Esophagus squamous epithelium (tissue), 5 donors: ENCODE results near the gene ABR. TPM values are rescaled to one million over a fixed set of nuclear protein-coding genes. Genes with fewer than 3 reads are reported as not detected.

ENCODE experiments used
- DNase-seq: peaks from one replicate; lab custom pipeline; 2025; lab: John Stamatoyannopoulos, UW
- H3K27ac ChIP-seq, 4 donors: fragments of 200-600 bp; sonication (generic); one replicate each; pipeline ENCODE4 v1.5.1; 2016 to 2019; ENCODE audit warnings: mild to moderate bottlenecking in 1 of 4
- H3K27me3 ChIP-seq, 4 donors: fragments of 200-600 bp; sonication (generic); 1 replicate in 3 of 4; 2 replicates in 1 of 4; pipeline versions ENCODE4 v1.5.1 to v1.6.0; 2017 to 2021; ENCODE audit warnings: antibody characterized with exemption in 1 of 4
- H3K36me3 ChIP-seq, 3 donors: fragments of 200-600 bp; sonication (generic); one replicate each; pipeline ENCODE4 v1.5.1; 2016 to 2019
- H3K4me1 ChIP-seq, 3 donors: fragments of 200-600 bp; sonication (generic); one replicate each; pipeline ENCODE4 v1.5.1; 2017 to 2019
- H3K4me3 ChIP-seq, 4 donors: fragments of 200-600 bp; sonication (generic); 1 replicate in 3 of 4; 2 replicates in 1 of 4; pipeline ENCODE4 v1.5.1; 2016 to 2019; ENCODE audit warnings: mild to moderate bottlenecking in 2 of 4, moderate library complexity in 1 of 4
- H3K9me3 ChIP-seq, 3 donors: fragments of 200-600 bp; sonication (generic); one replicate each; pipeline ENCODE4 v1.5.1; 2016 to 2019
- POLR2A ChIP-seq, 4 donors: fragments of 450-650 bp; IDR thresholded peaks; one replicate each; pipeline ENCODE4 v1.6.1; 2017; ENCODE audit warnings: antibody characterized with exemption in 4 of 4, mild to moderate bottlenecking in 4 of 4, moderate library complexity in 3 of 4
- WGBS, 2 donors: methylation state at CpG; one replicate each; pipeline ENCODE4 v1.1.5; 2018; 5-methylcytosine and 5-hydroxymethylcytosine counted together
- intact Hi-C: fragments of 100-400 bp; cut with DNase I; formaldehyde crosslinking; loops from one replicate; pipeline ENCODE4 v1.15.0; 2022
- total RNA-seq, 4 donors: library from RNA; depleted of rRNA; stranded (reverse); fragments of >200 nt; gene quantifications; one replicate each; pipeline ENCODE4 v1.1.0, GENCODE V29; 2016
- TF ChIP-seq, protein P1 (sequence below), 6 experiments: fragments of 450-650 bp in 4 of 6; fragments of 200-600 bp in 2 of 6; sonication (generic) in 2 of 6; IDR thresholded peaks; one replicate each; pipeline ENCODE4 v1.5.1; 2016 to 2019; ENCODE audit warnings: antibody characterized with exemption in 6 of 6, mild to moderate bottlenecking in 4 of 6, moderate library complexity in 4 of 6
- donor health status: DM: yes; HTN: yes; CAD: no.

Gene ABR
- total RNA-seq, 4 donors from 2014 or later = 62.1 to 248 (median 75.5) TPM

DNA sequence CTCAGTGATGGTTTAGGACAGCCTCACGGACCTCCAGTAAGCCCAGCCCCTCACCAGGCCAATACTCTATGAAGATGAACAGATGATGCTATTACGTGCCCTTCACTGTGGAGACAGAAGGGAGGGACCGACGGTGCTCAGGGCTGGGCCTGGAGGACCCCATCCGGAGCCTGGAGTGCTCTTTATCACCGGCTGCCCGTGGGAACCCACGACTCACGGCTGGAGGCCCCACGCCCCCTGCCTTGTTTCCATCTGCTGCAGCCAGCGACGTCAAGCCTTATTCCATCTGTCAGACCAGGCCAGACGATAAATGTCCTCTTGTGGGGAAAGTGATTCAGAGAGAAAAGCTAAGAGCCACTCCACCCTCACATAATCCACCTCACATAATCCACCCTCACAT lies 186.8 kb downstream of the ABR start:
- no peak for DNase-seq
- no peak overlapping the region for H3K4me3 ChIP-seq
- WGBS, 2 donors = 72 to 76% methylated on average over 4 to 9 of the region's 13 CpGs
- intact Hi-C loops = no loop called here
- H3K36me3 ChIP-seq = no peaks in the 10 kb centered on the region
- peaks cover 5 to 15% (median 10%) of the 10 kb centered on the region in 3 donors for H3K4me1 ChIP-seq
- H3K27me3 ChIP-seq = no peaks in the 10 kb centered on the region
- no peak overlapping the region for H3K27ac ChIP-seq
- no peaks in the 10 kb centered on the region for H3K9me3 ChIP-seq
- no peak for TF ChIP-seq POLR2A (IDR thresholded peaks at IDR 0.05)
- TF ChIP-seq, protein P1, sequence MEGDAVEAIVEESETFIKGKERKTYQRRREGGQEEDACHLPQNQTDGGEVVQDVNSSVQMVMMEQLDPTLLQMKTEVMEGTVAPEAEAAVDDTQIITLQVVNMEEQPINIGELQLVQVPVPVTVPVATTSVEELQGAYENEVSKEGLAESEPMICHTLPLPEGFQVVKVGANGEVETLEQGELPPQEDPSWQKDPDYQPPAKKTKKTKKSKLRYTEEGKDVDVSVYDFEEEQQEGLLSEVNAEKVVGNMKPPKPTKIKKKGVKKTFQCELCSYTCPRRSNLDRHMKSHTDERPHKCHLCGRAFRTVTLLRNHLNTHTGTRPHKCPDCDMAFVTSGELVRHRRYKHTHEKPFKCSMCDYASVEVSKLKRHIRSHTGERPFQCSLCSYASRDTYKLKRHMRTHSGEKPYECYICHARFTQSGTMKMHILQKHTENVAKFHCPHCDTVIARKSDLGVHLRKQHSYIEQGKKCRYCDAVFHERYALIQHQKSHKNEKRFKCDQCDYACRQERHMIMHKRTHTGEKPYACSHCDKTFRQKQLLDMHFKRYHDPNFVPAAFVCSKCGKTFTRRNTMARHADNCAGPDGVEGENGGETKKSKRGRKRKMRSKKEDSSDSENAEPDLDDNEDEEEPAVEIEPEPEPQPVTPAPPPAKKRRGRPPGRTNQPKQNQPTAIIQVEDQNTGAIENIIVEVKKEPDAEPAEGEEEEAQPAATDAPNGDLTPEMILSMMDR (IDR thresholded peaks at IDR 0.05) = no peak

DNA sequence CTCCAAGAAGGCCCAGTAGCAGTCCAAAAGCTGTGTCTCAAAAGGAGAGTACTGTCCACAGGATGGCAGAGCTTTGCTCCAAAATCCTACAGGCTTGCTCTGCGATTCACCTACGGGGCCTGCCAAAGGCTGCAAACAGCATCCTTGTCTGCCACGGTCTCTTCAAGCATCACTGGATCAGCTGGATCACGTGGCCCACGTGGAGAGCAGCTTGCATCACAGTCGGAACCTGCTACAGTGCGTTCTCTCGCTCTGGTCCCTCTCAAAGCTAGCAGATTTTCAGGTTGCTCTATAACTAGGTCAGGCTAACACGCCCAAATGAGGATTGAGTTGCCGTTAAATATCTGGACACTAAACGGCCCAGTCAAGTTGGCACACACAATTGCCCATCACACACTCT lies 191.2 kb downstream of the ABR start:
- no peaks in the 10 kb centered on the region for H3K9me3 ChIP-seq
- H3K27ac ChIP-seq = no peak overlapping the region
- TF ChIP-seq POLR2A (IDR thresholded peaks at IDR 0.05) = no peak
- TF ChIP-seq, protein P1 (IDR thresholded peaks at IDR 0.05) = no peak
- intact Hi-C loops = no loop called here
- DNase-seq = no peak
- H3K4me3 ChIP-seq = no peak overlapping the region
- WGBS, 2 donors = 88 to 89% methylated on average over 8 to 11 of the region's 11 CpGs
- H3K36me3 ChIP-seq = no peaks in the 10 kb centered on the region
- no peaks in the 10 kb centered on the region for H3K4me1 ChIP-seq
- no peaks in the 10 kb centered on the region for H3K27me3 ChIP-seq

DNA sequence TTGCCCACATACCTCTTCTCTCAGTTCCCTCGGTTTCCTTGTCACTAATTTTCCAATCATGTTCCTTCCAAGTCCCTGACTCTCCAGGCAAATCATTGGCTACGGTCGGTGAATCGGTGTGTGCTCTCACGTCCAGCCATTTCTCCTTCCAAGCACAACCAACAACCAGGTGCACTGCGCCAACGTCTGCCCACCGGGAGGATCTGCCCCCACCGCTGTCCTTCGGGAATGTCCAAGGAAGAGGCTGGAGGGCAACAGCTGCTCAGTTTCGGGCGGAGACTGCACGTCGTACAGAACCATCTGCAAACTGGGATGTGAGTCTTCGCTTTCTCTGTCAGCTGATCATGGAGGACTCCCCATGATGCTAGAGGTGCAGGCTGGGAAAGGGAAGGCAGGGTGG lies 191.8 kb downstream of the ABR start:
- Histone ChIP-seq H3K4me1 (no peaks in the 10 kb centered on the region), H3K27me3 (no peaks in the 10 kb centered on the region), H3K4me3 (no peak overlapping the region), H3K9me3 (no peaks in the 10 kb centered on the region), H3K36me3 (no peaks in the 10 kb centered on the region), H3K27ac (no peak overlapping the region)
- intact Hi-C loops = no loop called here
- no peak for DNase-seq
- whole genome bisulfite sequencing, 2 donors = 72 to 96% methylated on average over 5 to 15 of the region's 15 CpGs
- TF ChIP-seq, protein P1 (IDR thresholded peaks at IDR 0.05) = no peak
- no peak for TF ChIP-seq POLR2A (IDR thresholded peaks at IDR 0.05)

DNA sequence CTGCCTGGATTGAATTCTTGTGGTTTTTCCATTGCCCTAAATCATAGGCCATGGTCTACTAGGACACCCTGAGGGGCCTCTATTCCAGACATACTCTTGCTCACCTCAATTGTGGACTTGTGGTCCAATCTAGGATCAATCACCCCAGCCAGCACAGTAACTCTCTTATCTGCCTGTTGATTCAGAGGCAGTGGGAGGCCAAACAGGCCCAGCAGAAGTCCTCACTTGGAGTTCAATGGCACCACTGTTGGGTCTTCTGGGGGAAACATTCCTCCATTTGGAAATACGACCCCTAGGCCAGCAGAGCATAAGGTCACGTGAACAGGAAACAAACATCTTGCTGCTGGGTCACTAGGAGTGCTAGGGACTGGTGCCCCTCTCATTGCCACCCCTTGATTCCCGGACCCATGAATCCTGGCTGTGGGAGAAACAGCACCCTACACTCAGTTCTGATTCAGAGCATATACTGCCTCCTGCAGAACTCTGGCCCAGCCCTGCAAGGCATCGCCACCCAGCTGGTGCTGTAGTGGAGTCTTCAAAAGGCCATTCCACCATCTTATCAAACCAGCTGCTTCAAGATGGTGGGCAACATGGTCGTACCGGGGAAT lies 193.4 kb downstream of the ABR start:
- no peak overlapping the region for H3K4me3 ChIP-seq
- no peaks in the 10 kb centered on the region for H3K4me1 ChIP-seq
- intact Hi-C loops = no loop called here
- H3K9me3 ChIP-seq = no peaks in the 10 kb centered on the region
- no peak for TF ChIP-seq POLR2A (IDR thresholded peaks at IDR 0.05)
- TF ChIP-seq, protein P1 (IDR thresholded peaks at IDR 0.05) = no peak
- no peak for DNase-seq
- 88 to 89% methylated on average over 2 to 3 of the region's 6 CpGs for WGBS, 2 donors
- H3K27me3 ChIP-seq = no peaks in the 10 kb centered on the region
- no peaks in the 10 kb centered on the region for H3K36me3 ChIP-seq
- no peak overlapping the region for H3K27ac ChIP-seq

DNA sequence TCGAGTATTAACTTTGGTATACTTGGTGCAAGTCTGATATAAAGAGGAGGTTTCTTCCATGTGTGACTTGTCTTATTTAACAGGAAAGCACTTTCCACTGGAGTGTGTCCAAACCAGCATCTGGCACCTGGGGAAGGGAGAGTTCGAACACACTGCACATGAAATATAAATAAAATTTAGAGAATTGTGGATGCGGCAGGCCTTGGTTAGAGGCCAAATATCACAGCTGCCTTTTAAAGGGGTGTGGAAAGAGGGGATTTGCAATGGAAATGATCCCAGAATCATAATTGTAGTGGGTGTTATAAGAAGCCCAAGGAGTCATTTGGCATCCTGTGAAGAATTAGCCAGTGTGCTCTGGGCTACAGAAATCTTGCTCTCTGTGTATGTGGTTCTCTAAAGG lies 195.9 kb downstream of the ABR start:
- DNase-seq = no peak
- intact Hi-C loops = loop anchor here (5.0 kb wide), 1 partner anchor 187 kb away; no protein-coding TSS in a partner anchor

More for the DNA sequence above, 195.9 kb downstream of the ABR start:
- Histone ChIP-seq H3K36me3 (no peaks in the 10 kb centered on the region), H3K4me3 (no peak overlapping the region), H3K4me1 (peaks cover 5 to 16% (median 6%) of the 10 kb centered on the region in 3 donors), H3K9me3 (no peaks in the 10 kb centered on the region), H3K27ac (no peak overlapping the region), H3K27me3 (no peaks in the 10 kb centered on the region)
- no peak for TF ChIP-seq POLR2A (IDR thresholded peaks at IDR 0.05)
- TF ChIP-seq, protein P1 (IDR thresholded peaks at IDR 0.05) = no peak
- 26 to 31% methylated on average over 3 of the region's 3 CpGs for WGBS, 2 donors
